ENCODE data around the gene SPG7. TPM values are rescaled to one million over a fixed set of nuclear protein-coding genes. Genes with fewer than 3 reads are reported as not detected.

Gene SPG7
- total RNA-seq, 1 donor from 2014 or later, result 73.2 TPM

DNA sequence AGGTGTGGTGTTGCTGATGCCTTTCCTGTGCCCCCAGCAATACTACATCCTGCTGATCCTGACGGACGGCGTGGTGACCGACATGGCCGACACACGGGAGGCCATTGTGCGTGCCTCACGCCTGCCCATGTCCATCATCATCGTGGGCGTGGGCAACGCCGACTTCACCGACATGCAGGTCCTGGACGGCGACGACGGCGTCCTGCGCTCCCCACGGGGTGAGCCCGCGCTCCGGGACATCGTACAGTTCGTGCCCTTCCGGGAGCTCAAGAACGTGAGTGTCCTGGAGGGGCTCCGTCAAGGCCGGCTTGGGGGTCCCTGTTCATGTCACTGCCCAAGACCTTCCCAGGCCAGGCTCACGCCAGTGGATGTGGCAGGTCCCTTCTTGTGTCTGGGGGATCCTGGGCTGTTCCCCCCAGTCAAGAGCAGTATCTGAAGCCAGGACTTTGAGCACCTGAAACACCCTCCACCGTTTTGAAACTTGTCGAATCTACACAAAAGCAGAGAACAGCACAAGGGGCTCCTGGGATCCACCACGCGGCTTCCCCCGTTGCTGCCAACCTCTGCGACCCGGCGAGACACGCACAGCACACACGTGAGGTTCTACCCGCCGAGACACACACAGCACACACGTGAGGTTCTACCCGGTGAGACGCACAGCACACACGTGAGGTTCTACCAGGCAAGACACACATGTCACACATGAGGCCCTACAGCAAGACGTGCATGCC lies 87.3 kb downstream of the SPG7 start:
- FAIRE-seq (peak; percentile 23), DNase-seq (ENCODE audit: low read depth) (no peak)
- H3K36me3 ChIP-seq (ENCODE audit: control insufficient read depth, insufficient read depth, low read length), result no peaks in the 10 kb centered on the region
- no peak for TF ChIP-seq CTCF (IDR thresholded peaks at IDR 0.05; ENCODE audit: insufficient read depth, low read length, severe bottlenecking)
- H3K4me3 ChIP-seq (ENCODE audit: low read depth, low read length), result no peak overlapping the region
- H3K27me3 ChIP-seq (ENCODE audit: control insufficient read depth, insufficient read depth, low read length), result no peaks in the 10 kb centered on the region

- DNase-seq (ENCODE audit: low read depth) (no peak), FAIRE-seq (peak; percentile 18)
- TF ChIP-seq CTCF (IDR thresholded peaks at IDR 0.05; ENCODE audit: insufficient read depth, low read length, severe bottlenecking), result no peak
- Histone ChIP-seq H3K36me3 (ENCODE audit: control insufficient read depth, insufficient read depth, low read length) (no peaks in the 10 kb centered on the region), H3K27me3 (ENCODE audit: control insufficient read depth, insufficient read depth, low read length) (no peaks in the 10 kb centered on the region), H3K4me3 (ENCODE audit: low read depth, low read length) (no peak overlapping the region)
These were observed 88.0 kb downstream of the SPG7 start for GRCh38 chr16:89596061-89596689.

DNA sequence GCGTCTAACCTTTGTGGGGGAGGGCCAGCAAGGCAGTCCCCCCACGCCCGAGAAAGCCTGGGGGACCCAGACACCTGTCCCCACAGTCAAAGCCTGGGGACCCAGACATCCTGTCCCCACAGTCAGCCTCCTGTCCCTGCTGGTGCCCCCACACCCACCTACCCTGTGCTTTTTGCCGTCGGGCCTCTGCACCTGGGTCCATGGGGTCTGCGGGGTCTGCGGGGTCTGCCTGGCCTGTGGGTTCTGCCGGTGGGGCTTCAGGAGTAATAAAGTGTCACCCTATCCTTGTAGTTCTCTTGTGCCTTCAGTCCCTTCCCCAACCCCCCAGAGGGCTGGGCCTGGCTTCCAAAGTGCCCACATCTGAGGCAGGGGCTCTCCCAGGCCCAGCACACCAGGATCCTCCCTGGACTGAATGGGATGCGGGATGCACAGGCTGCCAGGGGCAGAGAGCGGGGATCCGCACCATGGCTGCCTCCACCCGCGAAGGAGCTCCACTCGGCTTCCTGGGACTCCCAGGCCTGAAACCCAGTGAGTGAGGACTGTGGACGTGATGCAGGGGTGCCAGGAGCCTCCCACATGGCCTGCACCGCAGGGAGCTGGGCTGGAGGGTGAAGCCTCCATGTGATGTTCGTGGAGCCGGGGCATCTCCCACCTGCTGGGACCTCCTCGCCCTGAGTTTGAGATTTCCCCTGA lies 88.9 kb downstream of the SPG7 start:
- no peak overlapping the region for H3K4me3 ChIP-seq (ENCODE audit: low read depth, low read length)
- no peaks in the 10 kb centered on the region for H3K27me3 ChIP-seq (ENCODE audit: control insufficient read depth, insufficient read depth, low read length)
- FAIRE-seq (no peak), DNase-seq (ENCODE audit: low read depth) (no peak)
- no peak for TF ChIP-seq CTCF (IDR thresholded peaks at IDR 0.05; ENCODE audit: insufficient read depth, low read length, severe bottlenecking)
- H3K36me3 ChIP-seq (ENCODE audit: control insufficient read depth, insufficient read depth, low read length), result no peaks in the 10 kb centered on the region

- Histone ChIP-seq H3K27me3 (ENCODE audit: control insufficient read depth, insufficient read depth, low read length) (no peaks in the 10 kb centered on the region), H3K4me3 (ENCODE audit: low read depth, low read length) (no peak overlapping the region), H3K36me3 (ENCODE audit: control insufficient read depth, insufficient read depth, low read length) (no peaks in the 10 kb centered on the region)
- FAIRE-seq (no peak), DNase-seq (ENCODE audit: low read depth) (no peak)
- no peak for TF ChIP-seq CTCF (IDR thresholded peaks at IDR 0.05; ENCODE audit: insufficient read depth, low read length, severe bottlenecking)
These were observed 90.0 kb downstream of the SPG7 start for GRCh38 chr16:89598199-89598598.

GRCh38 chr16:89599451-89599858 lies 91.3 kb downstream of the SPG7 start:
- peak; percentile 76 for TF ChIP-seq CTCF (IDR thresholded peaks at IDR 0.05; ENCODE audit: insufficient read depth, low read length, severe bottlenecking)
- no peaks in the 10 kb centered on the region for H3K27me3 ChIP-seq (ENCODE audit: control insufficient read depth, insufficient read depth, low read length)
- DNase-seq (ENCODE audit: low read depth) (peak; percentile 25), FAIRE-seq (peak; percentile 40)
- no peaks in the 10 kb centered on the region for H3K36me3 ChIP-seq (ENCODE audit: control insufficient read depth, insufficient read depth, low read length)
- H3K4me3 ChIP-seq (ENCODE audit: low read depth, low read length), result no peak overlapping the region

All from bronchial epithelial cell (primary cell).